Ovary (tissue), 3 donors: ENCODE data around the gene RASSF5.

ENCODE experiments used
- EP300 ChIP-seq: sonication (generic); formaldehyde crosslinking; IDR thresholded peaks from one replicate; pipeline ENCODE4 v1.6.1; 2017; ENCODE audit warnings: antibody characterized with exemption
- POLR2A ChIP-seq: fragments of 450-650 bp; IDR thresholded peaks from one replicate; pipeline ENCODE4 v1.6.1; 2017; ENCODE audit warnings: antibody characterized with exemption, mild to moderate bottlenecking, moderate library complexity
- TF ChIP-seq, protein P1 (sequence below), 3 donors: fragments of 450-650 bp in 2 of 3; fragments of 200-600 bp in 1 of 3; IDR thresholded peaks; one replicate each; pipeline versions ENCODE4 v1.5.1 to v1.8.0; 2016 to 2022; ENCODE audit warnings: antibody characterized with exemption in 3 of 3, mild to moderate bottlenecking in 1 of 3
- donor health status: DM: no; HTN: no; CAD: no.

DNA sequence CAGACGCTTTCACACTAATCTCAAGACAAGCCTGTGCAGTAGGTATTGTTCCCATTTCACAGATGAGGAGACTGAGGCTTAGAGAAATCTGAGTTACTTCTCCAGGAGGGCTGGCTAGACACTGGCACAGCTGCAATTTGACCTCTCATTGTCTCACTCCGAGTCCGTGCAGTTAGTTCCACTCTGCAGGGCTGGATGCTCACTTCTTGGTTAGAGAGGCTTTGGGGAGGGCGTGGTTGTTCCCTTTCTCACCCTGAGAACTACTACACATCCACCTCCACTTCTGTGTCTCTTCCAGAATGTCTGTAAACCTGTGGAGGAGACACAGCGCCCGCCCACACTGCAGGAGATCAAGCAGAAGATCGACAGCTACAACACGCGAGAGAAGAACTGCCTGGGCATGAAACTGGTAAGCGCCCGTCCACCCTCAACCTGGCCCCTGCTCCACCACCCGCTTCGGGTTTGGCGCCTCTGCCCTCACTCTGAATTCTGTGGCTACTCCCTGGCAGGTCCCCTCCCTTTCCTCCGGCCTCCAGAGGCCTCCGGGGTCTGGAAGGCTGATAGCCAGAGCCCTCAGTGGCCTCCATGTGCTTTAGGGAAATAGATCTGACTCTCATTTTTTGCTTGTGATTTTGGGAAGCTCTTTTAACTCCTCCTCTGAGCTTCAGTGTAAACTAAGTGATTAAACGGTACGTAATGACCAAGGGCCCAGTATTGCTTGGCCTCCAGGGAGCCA is 75.8 kb downstream of the RASSF5 start:
- TF ChIP-seq, protein P1, sequence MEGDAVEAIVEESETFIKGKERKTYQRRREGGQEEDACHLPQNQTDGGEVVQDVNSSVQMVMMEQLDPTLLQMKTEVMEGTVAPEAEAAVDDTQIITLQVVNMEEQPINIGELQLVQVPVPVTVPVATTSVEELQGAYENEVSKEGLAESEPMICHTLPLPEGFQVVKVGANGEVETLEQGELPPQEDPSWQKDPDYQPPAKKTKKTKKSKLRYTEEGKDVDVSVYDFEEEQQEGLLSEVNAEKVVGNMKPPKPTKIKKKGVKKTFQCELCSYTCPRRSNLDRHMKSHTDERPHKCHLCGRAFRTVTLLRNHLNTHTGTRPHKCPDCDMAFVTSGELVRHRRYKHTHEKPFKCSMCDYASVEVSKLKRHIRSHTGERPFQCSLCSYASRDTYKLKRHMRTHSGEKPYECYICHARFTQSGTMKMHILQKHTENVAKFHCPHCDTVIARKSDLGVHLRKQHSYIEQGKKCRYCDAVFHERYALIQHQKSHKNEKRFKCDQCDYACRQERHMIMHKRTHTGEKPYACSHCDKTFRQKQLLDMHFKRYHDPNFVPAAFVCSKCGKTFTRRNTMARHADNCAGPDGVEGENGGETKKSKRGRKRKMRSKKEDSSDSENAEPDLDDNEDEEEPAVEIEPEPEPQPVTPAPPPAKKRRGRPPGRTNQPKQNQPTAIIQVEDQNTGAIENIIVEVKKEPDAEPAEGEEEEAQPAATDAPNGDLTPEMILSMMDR (IDR thresholded peaks at IDR 0.05) = no peak
- TF ChIP-seq POLR2A (no peak), EP300 (no peak)
